HG02943 (cell line): ENCODE data around the gene SEMA5A.

ENCODE experiments used
- ATAC-seq: cut with Tn5 transposase; IDR thresholded peaks from one replicate; pipeline ENCODE4 v1.9.1; 2021; ENCODE audit warnings: mild to moderate bottlenecking, low read depth, moderate library complexity; ENCODE audit not compliant: unreplicated experiment

The SEMA5A gene

GRCh38 chr5:9545992-9546851 lies at the start of gene SEMA5A:
SEMA5A (minus strand) TSS chr5:9546075; CDS start chr5:9379946, 166,129 bp downstream.
- ATAC-seq, result no peak

- ATAC-seq, result no peak
Observed at GRCh38 chr5:9594913-9595312, 49.0 kb upstream of the SEMA5A start.

GRCh38 chr5:9589049-9589835 lies 43.4 kb upstream of the SEMA5A start:
- no peak for ATAC-seq

GRCh38 chr5:9588254-9588653 lies 42.4 kb upstream of the SEMA5A start:
- no peak for ATAC-seq

- no peak for ATAC-seq
Observed at GRCh38 chr5:9587135-9587534, 41.3 kb upstream of the SEMA5A start.

GRCh38 chr5:9582406-9582805 lies 36.5 kb upstream of the SEMA5A start:
- no peak for ATAC-seq

GRCh38 chr5:9573796-9574195 lies 27.9 kb upstream of the SEMA5A start:
- no peak for ATAC-seq

- ATAC-seq, result no peak
Observed at GRCh38 chr5:9572246-9572645, 26.4 kb upstream of the SEMA5A start.

GRCh38 chr5:9570876-9571275 lies 25.0 kb upstream of the SEMA5A start:
- ATAC-seq, result no peak

- ATAC-seq, result no peak
Observed at GRCh38 chr5:9567039-9567438, 21.2 kb upstream of the SEMA5A start.

- no peak for ATAC-seq
Observed at GRCh38 chr5:9564752-9565151, 18.9 kb upstream of the SEMA5A start.

GRCh38 chr5:9562141-9562540 lies 16.3 kb upstream of the SEMA5A start:
- ATAC-seq, result no peak

GRCh38 chr5:9559965-9560364 lies 14.1 kb upstream of the SEMA5A start:
- no peak for ATAC-seq

- no peak for ATAC-seq
Observed at GRCh38 chr5:9558319-9558965, 12.6 kb upstream of the SEMA5A start.

- no peak for ATAC-seq
Observed at GRCh38 chr5:9557696-9558095, 11.8 kb upstream of the SEMA5A start.

- no peak for ATAC-seq
Observed at GRCh38 chr5:9555961-9556360, 10.1 kb upstream of the SEMA5A start.

- ATAC-seq, result no peak
Observed at GRCh38 chr5:9554122-9554521, 8.2 kb upstream of the SEMA5A start.

- ATAC-seq, result no peak
Observed at GRCh38 chr5:9553561-9553960, 7.7 kb upstream of the SEMA5A start.

GRCh38 chr5:9551567-9552537 lies 6.0 kb upstream of the SEMA5A start:
- ATAC-seq, result no peak

- ATAC-seq, result no peak
Observed at GRCh38 chr5:9549941-9550340, 4.1 kb upstream of the SEMA5A start.
